Liver (tissue), 9 donors: ENCODE measurements around the gene SORCS2. TPM values are rescaled to one million over a fixed set of nuclear protein-coding genes. Genes with fewer than 3 reads are reported as not detected.

Source experiments
- DNase-seq: peaks from one replicate; pipeline ENCODE4 v3.0.0-alpha.2; 2017; ENCODE audit warnings: low spot score
- H3K27ac ChIP-seq, 2 donors: one replicate each; pipeline ENCODE4 v1.7.0; 2013; ENCODE audit warnings: inconsistent platforms in 2 of 2, low read length in 2 of 2, control low read depth in 1 of 2, low read depth in 1 of 2, mild to moderate bottlenecking in 1 of 2
- H3K27me3 ChIP-seq, 4 donors: one replicate each; pipeline versions ENCODE4 v1.6.1 to v1.7.0; 2013; ENCODE audit warnings: low read length in 3 of 4, inconsistent platforms in 1 of 4, mild to moderate bottlenecking in 1 of 4, moderate library complexity in 1 of 4; ENCODE audit not compliant: control insufficient read depth in 4 of 4, insufficient read depth in 4 of 4
- H3K36me3 ChIP-seq, 4 donors: one replicate each; pipeline versions ENCODE4 v1.6.1 to v1.7.0; 2013; ENCODE audit warnings: low read length in 3 of 4, mild to moderate bottlenecking in 3 of 4, low read depth in 1 of 4, moderate library complexity in 1 of 4; ENCODE audit not compliant: control insufficient read depth in 4 of 4, insufficient read depth in 3 of 4
- H3K4me1 ChIP-seq, 4 donors: one replicate each; pipeline versions ENCODE4 v1.6.1 to v1.7.0; 2013; ENCODE audit warnings: low read length in 3 of 4, mild to moderate bottlenecking in 3 of 4, moderate library complexity in 1 of 4; ENCODE audit not compliant: control insufficient read depth in 4 of 4, insufficient read depth in 4 of 4
- H3K4me3 ChIP-seq, 3 donors: one replicate each; pipeline versions ENCODE4 v1.6.1 to v1.7.0; 2013; ENCODE audit warnings: low read length in 3 of 3, control low read depth in 1 of 3, low read depth in 1 of 3, mild to moderate bottlenecking in 1 of 3
- H3K9ac ChIP-seq, 2 donors: one replicate each; pipeline ENCODE4 v1.7.0; 2013; ENCODE audit warnings: low read length in 2 of 2, mild to moderate bottlenecking in 2 of 2, moderate library complexity in 2 of 2, control low read depth in 1 of 2, low read depth in 1 of 2
- H3K9me3 ChIP-seq, 4 donors: one replicate each; pipeline versions ENCODE4 v1.6.1 to v1.7.0; 2013; ENCODE audit warnings: low read length in 3 of 4; ENCODE audit not compliant: control insufficient read depth in 4 of 4
- EGR1 ChIP-seq, 2 donors: IDR thresholded peaks; 2 replicates each; pipeline ENCODE4 v1.6.1; 2016 to 2018; ENCODE audit warnings: antibody characterized with exemption in 2 of 2, low read depth in 2 of 2
- FOXA1 ChIP-seq: IDR thresholded peaks from 2 replicates; pipeline ENCODE4 v1.6.1; 2016; ENCODE audit warnings: antibody characterized with exemption
- FOXA2 ChIP-seq: IDR thresholded peaks from 2 replicates; pipeline ENCODE4 v1.6.1; 2016; ENCODE audit warnings: antibody characterized with exemption
- GABPA ChIP-seq, 2 donors: IDR thresholded peaks in 1 of 2; conservative IDR thresholded peaks in 1 of 2; 2 replicates each; pipeline ENCODE4 v1.6.1; 2016; ENCODE audit warnings: antibody characterized with exemption in 2 of 2, mild to moderate bottlenecking in 1 of 2, moderate library complexity in 1 of 2
- HNF4A ChIP-seq, 2 donors: conservative IDR thresholded peaks; 2 replicates each; pipeline ENCODE4 v1.6.1; 2016; ENCODE audit warnings: antibody characterized with exemption in 2 of 2, mild to moderate bottlenecking in 2 of 2
- HNF4G ChIP-seq: IDR thresholded peaks from 2 replicates; pipeline ENCODE4 v1.6.1; 2016; ENCODE audit warnings: antibody characterized with exemption
- JUND ChIP-seq, 2 donors: IDR thresholded peaks; 2 replicates each; pipeline ENCODE4 v1.6.1; 2016; ENCODE audit warnings: antibody characterized with exemption in 2 of 2
- NR2F2 ChIP-seq: IDR thresholded peaks from 2 replicates; pipeline ENCODE4 v1.6.1; 2016; ENCODE audit warnings: antibody characterized with exemption
- RAD21 ChIP-seq, 2 donors: IDR thresholded peaks; 2 replicates each; pipeline ENCODE4 v1.6.1; 2016; ENCODE audit warnings: antibody characterized with exemption in 2 of 2, mild to moderate bottlenecking in 2 of 2
- RXRA ChIP-seq, 2 donors: IDR thresholded peaks; 2 replicates each; pipeline ENCODE4 v1.6.1; 2017 to 2018; ENCODE audit warnings: antibody characterized with exemption in 2 of 2, mild to moderate bottlenecking in 1 of 2
- SP1 ChIP-seq: IDR thresholded peaks from 2 replicates; pipeline ENCODE4 v1.6.1; 2018; ENCODE audit warnings: antibody characterized with exemption, mild to moderate bottlenecking
- TAF1 ChIP-seq: conservative IDR thresholded peaks from 2 replicates; pipeline ENCODE4 v1.6.1; 2016; ENCODE audit warnings: antibody characterized with exemption, mild to moderate bottlenecking
- YY1 ChIP-seq: IDR thresholded peaks from 2 replicates; pipeline ENCODE4 v1.6.1; 2016; ENCODE audit warnings: antibody characterized with exemption, mild to moderate bottlenecking
- WGBS: extraction: QIAGEN DNeasy Blood & Tissue Kit; methylation state at CpG from one replicate; pipeline ENCODE4 v1.1.7; 2013; 5-methylcytosine and 5-hydroxymethylcytosine counted together
- polyA plus RNA-seq, 2 donors: library from polyadenylated mRNA; stranded (reverse) in 1 of 2; unstranded in 1 of 2; fragments of 200-250 nt in 1 of 2; fragments of >200 nt in 1 of 2; fragmentation: Nextera tagmentation in 1 of 2; extraction: Ambion mirVana in 1 of 2; gene quantifications; one replicate each; pipeline versions ENCODE4 v1.2.1 to v1.2.3, GENCODE V29; 2013 to 2015
- total RNA-seq, 2 donors: library from RNA; depleted of rRNA; stranded (reverse); fragments of >200 nt; gene quantifications; one replicate each; pipeline ENCODE4 v1.2.3, GENCODE V29; 2014
- TF ChIP-seq, protein P1 (sequence below): IDR thresholded peaks from 2 replicates; pipeline ENCODE4 v1.6.1; 2016; ENCODE audit warnings: antibody characterized with exemption, mild to moderate bottlenecking
- TF ChIP-seq, protein P2 (sequence below): IDR thresholded peaks from 2 replicates; pipeline ENCODE4 v1.6.1; 2016; ENCODE audit warnings: antibody characterized with exemption
- TF ChIP-seq, protein P3 (sequence below): IDR thresholded peaks from 2 replicates; pipeline ENCODE4 v1.6.1; 2016; ENCODE audit warnings: antibody characterized with exemption
- TF ChIP-seq, protein P4 (sequence below): IDR thresholded peaks from 2 replicates; pipeline ENCODE4 v1.6.1; 2016; ENCODE audit warnings: antibody characterized with exemption
- TF ChIP-seq, protein P5 (sequence below): fragments of 150-350 bp; IDR thresholded peaks from 2 replicates; pipeline ENCODE4 v1.5.1; 2017; ENCODE audit warnings: improper control_type of control experiment, low read depth, low read length; ENCODE audit not compliant: missing input control
- donor health status: healthy.
- donor health status: healthy.
- donor health status: healthy.
- donor health status: healthy.
- donor health status: healthy.

The SORCS2 gene
- total and polyA plus RNA-seq, 4 donors = 0.10 to 1.4 (median 0.92) TPM

DNA sequence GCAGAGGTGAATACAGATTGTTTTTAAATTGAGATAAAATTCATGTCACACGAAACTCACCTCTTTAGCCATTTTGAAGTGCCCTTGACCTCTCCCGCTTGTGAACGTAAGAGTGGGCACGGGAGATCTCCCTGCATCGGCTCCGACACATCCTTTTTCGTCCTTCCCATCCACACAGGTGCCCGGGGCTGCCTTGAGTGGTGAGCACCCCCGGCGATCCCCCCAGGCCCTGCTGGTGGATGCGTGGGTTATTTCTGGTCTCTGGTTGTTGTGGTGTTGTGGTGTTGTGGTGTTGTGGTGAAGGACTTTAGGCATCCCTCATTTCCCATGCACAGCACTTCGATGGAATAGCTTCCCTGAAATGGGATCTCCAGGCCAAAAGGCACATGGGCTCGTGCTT, 196.3 kb downstream of the SORCS2 start:
- H3K9ac ChIP-seq = no peak overlapping the region
- no peaks in the 10 kb centered on the region for H3K4me1 ChIP-seq
- no peaks in the 10 kb centered on the region for H3K27me3 ChIP-seq
- H3K9me3 ChIP-seq = no peaks in the 10 kb centered on the region
- TF ChIP-seq SP1 (no peak), RXRA (IDR thresholded peaks at IDR 0.05) (no peak), YY1 (no peak), EGR1 (IDR thresholded peaks at IDR 0.05; ENCODE audit: low read depth in 2 of 2) (no peak), NR2F2 (no peak), HNF4A (conservative IDR thresholded peaks at IDR 0.05) (no peak), HNF4G (no peak), TAF1 (no peak), JUND (IDR thresholded peaks at IDR 0.05) (no peak), FOXA1 (no peak), RAD21 (IDR thresholded peaks at IDR 0.05) (no peak), FOXA2 (no peak)
- TF ChIP-seq, protein P1, sequence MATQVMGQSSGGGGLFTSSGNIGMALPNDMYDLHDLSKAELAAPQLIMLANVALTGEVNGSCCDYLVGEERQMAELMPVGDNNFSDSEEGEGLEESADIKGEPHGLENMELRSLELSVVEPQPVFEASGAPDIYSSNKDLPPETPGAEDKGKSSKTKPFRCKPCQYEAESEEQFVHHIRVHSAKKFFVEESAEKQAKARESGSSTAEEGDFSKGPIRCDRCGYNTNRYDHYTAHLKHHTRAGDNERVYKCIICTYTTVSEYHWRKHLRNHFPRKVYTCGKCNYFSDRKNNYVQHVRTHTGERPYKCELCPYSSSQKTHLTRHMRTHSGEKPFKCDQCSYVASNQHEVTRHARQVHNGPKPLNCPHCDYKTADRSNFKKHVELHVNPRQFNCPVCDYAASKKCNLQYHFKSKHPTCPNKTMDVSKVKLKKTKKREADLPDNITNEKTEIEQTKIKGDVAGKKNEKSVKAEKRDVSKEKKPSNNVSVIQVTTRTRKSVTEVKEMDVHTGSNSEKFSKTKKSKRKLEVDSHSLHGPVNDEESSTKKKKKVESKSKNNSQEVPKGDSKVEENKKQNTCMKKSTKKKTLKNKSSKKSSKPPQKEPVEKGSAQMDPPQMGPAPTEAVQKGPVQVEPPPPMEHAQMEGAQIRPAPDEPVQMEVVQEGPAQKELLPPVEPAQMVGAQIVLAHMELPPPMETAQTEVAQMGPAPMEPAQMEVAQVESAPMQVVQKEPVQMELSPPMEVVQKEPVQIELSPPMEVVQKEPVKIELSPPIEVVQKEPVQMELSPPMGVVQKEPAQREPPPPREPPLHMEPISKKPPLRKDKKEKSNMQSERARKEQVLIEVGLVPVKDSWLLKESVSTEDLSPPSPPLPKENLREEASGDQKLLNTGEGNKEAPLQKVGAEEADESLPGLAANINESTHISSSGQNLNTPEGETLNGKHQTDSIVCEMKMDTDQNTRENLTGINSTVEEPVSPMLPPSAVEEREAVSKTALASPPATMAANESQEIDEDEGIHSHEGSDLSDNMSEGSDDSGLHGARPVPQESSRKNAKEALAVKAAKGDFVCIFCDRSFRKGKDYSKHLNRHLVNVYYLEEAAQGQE = no peak
- TF ChIP-seq, protein P2, sequence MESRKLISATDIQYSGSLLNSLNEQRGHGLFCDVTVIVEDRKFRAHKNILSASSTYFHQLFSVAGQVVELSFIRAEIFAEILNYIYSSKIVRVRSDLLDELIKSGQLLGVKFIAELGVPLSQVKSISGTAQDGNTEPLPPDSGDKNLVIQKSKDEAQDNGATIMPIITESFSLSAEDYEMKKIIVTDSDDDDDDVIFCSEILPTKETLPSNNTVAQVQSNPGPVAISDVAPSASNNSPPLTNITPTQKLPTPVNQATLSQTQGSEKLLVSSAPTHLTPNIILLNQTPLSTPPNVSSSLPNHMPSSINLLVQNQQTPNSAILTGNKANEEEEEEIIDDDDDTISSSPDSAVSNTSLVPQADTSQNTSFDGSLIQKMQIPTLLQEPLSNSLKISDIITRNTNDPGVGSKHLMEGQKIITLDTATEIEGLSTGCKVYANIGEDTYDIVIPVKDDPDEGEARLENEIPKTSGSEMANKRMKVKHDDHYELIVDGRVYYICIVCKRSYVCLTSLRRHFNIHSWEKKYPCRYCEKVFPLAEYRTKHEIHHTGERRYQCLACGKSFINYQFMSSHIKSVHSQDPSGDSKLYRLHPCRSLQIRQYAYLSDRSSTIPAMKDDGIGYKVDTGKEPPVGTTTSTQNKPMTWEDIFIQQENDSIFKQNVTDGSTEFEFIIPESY = no peak
- TF ChIP-seq, protein P3, sequence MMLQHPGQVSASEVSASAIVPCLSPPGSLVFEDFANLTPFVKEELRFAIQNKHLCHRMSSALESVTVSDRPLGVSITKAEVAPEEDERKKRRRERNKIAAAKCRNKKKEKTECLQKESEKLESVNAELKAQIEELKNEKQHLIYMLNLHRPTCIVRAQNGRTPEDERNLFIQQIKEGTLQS = no peak
- TF ChIP-seq, protein P4, sequence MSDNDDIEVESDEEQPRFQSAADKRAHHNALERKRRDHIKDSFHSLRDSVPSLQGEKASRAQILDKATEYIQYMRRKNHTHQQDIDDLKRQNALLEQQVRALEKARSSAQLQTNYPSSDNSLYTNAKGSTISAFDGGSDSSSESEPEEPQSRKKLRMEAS = no peak
- H3K36me3 ChIP-seq = no peaks in the 10 kb centered on the region
- no peak overlapping the region for H3K4me3 ChIP-seq
- DNase-seq = peak; percentile 14
- WGBS = 95% methylated on average over 13 of the region's 13 CpGs
- H3K27ac ChIP-seq = no peak overlapping the region

DNA sequence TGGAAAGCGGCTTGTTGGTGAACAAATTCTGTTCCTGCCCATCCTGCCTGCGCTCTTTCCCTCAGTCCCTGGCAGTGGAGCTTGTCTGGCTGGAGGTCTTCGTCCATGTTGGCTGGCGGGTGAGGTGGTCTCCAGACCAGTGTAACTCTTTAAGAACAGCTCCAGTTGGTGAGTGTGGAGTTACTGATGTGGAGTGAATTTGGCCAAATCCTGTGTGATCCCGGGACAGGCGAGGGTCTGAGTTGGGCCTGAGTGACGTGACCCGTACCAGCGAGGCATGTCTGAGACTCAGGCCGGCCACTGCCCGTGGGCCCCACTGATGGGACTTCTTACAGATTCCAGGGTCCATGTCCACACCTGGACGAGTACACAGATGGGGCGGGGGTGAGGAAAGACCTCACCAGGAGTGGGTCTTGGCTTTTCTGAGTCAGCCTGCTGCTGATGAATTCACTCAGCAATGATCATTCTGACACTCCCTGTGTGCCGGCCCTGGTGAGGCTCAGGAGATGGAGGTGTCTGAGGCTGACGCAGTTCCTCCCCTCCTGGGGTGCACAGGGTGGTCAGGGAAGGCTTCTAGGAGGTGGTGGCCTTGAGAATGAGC, 196.9 kb downstream of the SORCS2 start:
- Histone ChIP-seq H3K9ac (no peak overlapping the region), H3K27ac (no peak overlapping the region), H3K4me3 (no peak overlapping the region), H3K9me3 (no peaks in the 10 kb centered on the region), H3K27me3 (no peaks in the 10 kb centered on the region), H3K4me1 (no peaks in the 10 kb centered on the region), H3K36me3 (no peaks in the 10 kb centered on the region)
- 93% methylated on average over 15 of the region's 15 CpGs for WGBS
- DNase-seq = peak; percentile 19
- TF ChIP-seq FOXA1 = no peak
- TF ChIP-seq, protein P4 = no peak
- no peak for TF ChIP-seq HNF4G
- no peak for TF ChIP-seq TAF1
- TF ChIP-seq GABPA (IDR thresholded peaks at IDR 0.05 in 1 of 2, conservative IDR thresholded peaks at IDR 0.05 in 1 of 2) = no peak
- no peak for TF ChIP-seq RXRA (IDR thresholded peaks at IDR 0.05)
- TF ChIP-seq NR2F2 = no peak
- TF ChIP-seq HNF4A (conservative IDR thresholded peaks at IDR 0.05) = no peak
- TF ChIP-seq, protein P3 = no peak
- TF ChIP-seq RAD21 (IDR thresholded peaks at IDR 0.05) = no peak
- TF ChIP-seq, protein P5, sequence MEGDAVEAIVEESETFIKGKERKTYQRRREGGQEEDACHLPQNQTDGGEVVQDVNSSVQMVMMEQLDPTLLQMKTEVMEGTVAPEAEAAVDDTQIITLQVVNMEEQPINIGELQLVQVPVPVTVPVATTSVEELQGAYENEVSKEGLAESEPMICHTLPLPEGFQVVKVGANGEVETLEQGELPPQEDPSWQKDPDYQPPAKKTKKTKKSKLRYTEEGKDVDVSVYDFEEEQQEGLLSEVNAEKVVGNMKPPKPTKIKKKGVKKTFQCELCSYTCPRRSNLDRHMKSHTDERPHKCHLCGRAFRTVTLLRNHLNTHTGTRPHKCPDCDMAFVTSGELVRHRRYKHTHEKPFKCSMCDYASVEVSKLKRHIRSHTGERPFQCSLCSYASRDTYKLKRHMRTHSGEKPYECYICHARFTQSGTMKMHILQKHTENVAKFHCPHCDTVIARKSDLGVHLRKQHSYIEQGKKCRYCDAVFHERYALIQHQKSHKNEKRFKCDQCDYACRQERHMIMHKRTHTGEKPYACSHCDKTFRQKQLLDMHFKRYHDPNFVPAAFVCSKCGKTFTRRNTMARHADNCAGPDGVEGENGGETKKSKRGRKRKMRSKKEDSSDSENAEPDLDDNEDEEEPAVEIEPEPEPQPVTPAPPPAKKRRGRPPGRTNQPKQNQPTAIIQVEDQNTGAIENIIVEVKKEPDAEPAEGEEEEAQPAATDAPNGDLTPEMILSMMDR = no peak
- TF ChIP-seq, protein P2 = no peak
- no peak for TF ChIP-seq JUND (IDR thresholded peaks at IDR 0.05)
- no peak for TF ChIP-seq YY1
- no peak for TF ChIP-seq FOXA2
